GM21737 (cell line): Measurements from ENCODE around the gene SH3BP5L.
A peak's percentile ranks its signal among the peaks of the same experiment; 100 is the strongest.
"Not testable (repeated sequence)": the region's sequence is repeated elsewhere in the genome, so short reads cannot be mapped to it uniquely, and the experiment has no call there.

ENCODE experiments used
- ATAC-seq: cut with Tn5 transposase; IDR thresholded peaks from one replicate; pipeline ENCODE4 v1.9.1; 2021; ENCODE audit warnings: mild to moderate bottlenecking, moderate library complexity; ENCODE audit not compliant: unreplicated experiment

The SH3BP5L gene

GRCh38 chr1:248830718-248831017 is 5.0 kb upstream of the SH3BP5L start:
- ATAC-seq = not testable (repeated sequence)

- no peak for ATAC-seq
Observed at GRCh38 chr1:248828845-248829244, 3.1 kb upstream of the SH3BP5L start.

DNA sequence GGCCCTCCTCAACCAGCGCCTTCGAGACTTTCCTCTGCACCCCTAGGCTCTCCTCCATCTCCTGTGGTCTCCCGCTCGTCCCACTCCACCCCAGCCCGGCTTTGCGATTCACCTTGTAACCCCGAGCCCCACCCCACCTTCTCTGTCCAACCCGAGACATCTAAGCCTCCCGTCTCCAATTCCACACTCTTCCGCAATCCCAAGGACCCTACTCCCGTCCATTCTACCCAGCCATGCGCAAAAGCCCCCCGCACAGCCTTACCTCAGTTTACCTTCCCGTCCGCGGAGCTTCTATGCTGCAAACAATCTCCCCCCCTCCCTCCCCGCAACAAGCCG is 174 bp downstream of the SH3BP5L start:
- ATAC-seq = peak; percentile 2

DNA sequence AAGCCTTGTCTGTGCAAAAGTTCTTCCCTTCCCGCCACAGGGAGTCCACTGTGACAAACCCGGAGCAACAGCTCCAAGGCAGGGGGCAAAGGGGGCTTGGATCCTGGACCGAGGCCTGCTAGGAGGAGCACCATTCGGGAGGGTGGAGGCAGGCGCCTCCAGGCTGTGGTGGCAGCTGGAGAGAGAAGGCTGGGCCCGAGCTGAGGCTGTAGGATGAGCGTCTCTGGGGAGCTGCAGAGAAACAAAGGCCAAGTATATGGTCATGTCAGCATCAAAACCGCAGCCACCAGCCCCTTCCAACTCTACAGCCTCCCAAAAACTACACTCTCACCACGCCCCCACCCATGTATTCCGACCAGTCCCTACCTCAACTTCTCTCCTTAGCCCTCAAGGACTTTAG is 579 bp downstream of the SH3BP5L start:
- no peak for ATAC-seq

DNA sequence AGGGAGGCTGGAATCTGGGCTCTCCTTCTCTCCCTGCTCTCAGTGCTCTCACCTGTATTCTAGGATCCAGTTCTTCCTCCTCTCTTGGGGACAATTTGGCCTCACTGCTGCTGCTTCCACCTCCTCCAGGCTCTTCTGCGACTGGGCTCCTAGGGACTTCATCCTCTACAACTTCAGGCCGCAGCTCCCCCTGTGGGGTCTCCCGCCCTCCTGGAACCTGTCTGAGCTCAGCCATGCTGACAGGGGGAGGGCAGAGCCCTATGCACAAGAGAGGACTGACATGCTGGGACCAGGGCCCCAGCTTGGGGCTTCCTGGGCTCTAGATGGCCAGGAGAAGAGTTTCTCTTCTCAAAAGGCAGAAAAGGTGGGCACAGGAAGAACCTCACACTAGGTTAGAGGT is 1.0 kb downstream of the SH3BP5L start:
- no peak for ATAC-seq

DNA sequence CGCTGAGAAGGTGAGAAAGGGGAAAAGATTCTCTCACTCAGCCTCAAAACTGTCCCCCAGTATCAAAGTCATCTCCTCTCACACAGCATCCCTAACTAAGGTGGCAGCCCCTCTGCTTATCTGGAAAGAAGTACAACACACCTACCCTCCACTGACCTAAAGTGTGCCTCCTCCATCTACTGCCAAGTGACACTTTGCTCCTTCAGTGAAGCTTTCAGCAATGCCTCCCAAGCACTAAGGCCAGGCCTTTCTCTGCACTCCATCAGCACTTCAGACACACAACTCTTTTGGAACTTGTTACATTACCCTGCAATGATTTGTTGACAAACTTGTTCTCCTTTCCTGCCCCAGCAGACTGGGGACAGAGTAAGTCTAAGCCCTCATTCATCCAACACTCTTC is 1.4 kb downstream of the SH3BP5L start:
- no peak for ATAC-seq

DNA sequence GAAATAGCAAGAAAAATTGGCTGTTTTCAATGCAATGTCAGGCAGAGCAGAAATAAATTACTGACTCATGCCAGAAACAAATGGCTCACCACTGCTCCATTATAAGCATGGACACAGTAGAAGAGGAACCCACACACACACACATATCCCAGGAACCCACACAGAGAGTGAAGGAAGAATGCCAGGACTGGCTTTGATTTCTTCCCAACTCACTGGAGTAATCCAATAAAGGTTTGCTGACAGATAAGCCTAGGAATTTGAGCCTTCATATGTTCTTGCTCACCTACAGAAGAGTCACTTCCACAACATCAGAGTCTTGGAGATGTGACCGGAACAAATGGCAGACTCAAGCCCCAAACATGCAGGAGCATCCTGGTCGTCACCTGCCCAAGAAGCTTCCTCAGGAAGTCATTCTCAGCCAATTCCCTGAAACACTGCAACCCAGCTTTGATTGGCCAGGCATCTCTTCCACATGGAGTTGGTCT is 2.2 kb downstream of the SH3BP5L start:
- no peak for ATAC-seq

DNA sequence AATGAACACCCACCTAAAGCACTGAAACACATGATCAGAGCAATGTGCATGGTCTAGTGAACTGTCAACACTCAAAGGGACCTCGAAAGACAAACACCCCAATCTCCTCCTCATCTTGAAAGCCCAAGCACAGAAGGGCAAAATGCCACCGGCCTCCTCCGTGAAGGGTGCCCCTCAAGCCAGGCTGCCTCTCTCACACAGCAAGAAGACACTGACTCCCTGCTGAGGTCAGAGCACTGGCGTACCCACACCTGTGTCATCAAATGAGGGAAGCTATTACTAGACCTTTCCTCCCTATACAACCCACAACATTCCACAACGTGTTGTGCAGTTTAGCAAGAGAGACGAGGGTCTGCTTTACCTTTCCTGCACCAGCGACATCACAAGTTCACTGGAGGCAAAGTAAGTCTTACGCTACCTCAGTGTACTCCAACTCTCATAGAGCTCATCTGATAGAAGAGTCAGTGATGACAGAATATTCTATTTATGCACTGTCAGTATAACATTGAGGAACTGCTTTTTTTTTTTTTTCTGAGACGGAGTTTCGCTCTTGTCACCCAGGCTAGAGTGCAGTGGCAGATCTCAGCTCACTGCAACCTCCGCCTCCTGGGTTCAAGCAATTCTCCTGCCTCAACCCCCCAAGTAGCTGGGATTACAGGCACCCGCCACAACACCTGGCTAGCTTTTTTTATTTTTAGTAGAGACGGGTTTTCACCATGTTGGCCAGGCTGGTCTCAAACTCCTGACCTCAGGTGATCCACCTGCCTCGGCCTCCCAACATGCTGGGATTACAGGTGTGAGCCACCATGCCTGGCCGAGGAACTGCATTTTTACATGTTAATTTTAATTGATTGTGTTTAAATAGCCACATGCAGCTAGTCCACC is 3.3 kb downstream of the SH3BP5L start:
- ATAC-seq = no peak

DNA sequence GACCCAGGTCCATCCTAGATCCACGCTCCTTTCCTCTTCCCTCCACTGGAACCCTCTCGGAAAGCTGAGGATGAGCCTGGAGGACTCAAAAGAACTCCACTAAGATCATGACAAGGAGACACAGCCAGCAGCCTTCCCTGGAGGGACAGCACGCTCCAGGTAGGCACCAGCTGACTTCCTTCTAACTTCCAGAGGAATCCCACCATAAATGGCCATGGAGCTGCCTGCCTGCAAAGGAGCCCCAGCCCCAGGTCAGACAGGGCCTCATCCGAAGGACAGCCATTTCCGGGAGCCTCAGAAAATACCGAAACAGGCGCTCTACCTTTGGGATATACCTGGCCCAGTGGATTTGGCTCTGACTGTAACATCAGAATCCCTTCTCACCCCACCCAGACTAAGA is 4.1 kb downstream of the SH3BP5L start:
- no peak for ATAC-seq

DNA sequence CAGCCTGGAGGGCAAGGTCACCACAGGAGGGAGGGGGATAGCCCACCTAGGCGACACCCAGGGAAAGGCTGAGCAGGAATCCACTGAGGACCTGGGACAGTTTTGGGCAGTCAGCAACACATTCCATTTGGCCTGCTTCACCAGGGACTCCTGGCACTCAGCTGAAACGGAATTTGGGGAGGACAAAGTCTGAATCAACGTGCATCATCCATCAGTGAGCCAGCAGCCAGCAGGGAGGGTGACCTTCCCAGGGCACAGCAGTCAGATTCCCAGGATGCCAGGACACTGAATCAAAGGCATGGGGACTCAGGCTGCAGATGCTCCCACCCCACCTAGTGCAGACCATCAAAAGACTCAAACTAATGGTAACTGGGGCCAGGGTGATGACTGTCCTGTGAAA is 4.6 kb downstream of the SH3BP5L start:
- ATAC-seq = no peak

DNA sequence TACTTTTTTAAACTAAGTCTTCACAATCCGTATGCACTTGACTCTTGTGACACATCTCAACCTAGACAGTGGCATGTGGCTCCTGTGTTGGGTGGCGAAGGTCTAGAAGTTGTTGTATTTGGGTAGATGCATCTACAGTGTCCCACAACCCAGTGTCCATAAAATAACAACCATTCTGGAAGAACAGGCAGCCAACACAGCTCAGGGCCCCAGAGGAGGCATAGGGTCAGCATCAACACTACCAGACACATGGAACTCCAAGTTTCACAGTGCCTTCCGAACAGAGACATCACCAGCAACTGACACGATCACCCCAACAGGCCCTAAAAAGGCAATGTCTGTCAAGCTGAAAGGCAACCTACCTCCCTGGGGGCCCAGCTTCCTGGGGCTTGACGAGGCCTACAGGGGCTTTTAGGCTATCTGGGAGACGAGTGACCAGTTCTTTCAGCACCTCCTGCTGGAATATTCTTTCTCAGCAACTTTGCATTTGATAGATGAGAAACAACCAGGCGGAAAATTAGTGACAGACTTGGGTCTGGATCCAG is 5.6 kb downstream of the SH3BP5L start:
- no peak for ATAC-seq

GRCh38 chr1:248818505-248819374 is 7.0 kb downstream of the SH3BP5L start:
- ATAC-seq = no peak

- no peak for ATAC-seq
Observed at GRCh38 chr1:248817065-248817464, 8.7 kb downstream of the SH3BP5L start.

DNA sequence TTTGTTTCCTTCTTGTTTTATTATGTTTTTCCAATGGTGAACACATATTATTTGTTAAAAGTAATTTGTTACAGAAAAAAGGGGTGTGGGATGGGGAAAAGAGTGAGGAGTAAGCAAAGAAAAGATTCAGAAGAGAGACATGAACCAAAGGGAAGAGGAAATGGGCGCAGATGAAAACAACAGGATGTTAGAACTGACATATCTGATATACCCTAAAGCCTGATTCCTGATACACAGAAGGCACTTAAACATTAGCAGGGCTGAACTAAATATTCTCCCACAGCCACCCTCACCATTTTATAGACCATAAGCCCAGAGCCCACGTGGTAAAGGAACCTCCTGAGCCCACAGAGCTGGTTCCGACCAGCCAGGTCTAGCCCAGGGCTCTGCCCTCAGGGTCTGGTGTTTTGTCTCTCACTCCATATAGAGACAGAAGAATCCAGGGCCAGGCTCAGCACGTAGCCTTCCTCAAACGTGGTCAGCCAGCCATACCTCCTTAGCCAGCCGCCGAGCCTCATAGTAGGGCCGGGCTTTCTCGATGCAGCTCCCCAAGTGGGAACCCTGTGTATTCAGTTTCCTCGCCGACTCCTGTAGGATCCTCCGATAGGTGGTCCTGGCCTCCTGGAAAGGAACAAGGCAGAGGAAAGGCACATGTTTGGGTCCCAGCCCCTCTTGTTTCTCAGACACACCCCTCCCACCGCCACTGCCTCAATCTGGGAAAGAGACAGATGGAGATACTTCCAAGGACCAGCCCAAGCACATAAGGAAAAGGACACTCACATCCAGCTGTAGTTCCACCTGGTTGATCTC is 9.5 kb downstream of the SH3BP5L start:
- no peak for ATAC-seq

- ATAC-seq = no peak
Observed at GRCh38 chr1:248815407-248816034, 10.2 kb downstream of the SH3BP5L start.

- no peak for ATAC-seq
Observed at GRCh38 chr1:248814351-248814750, 11.4 kb downstream of the SH3BP5L start.

DNA sequence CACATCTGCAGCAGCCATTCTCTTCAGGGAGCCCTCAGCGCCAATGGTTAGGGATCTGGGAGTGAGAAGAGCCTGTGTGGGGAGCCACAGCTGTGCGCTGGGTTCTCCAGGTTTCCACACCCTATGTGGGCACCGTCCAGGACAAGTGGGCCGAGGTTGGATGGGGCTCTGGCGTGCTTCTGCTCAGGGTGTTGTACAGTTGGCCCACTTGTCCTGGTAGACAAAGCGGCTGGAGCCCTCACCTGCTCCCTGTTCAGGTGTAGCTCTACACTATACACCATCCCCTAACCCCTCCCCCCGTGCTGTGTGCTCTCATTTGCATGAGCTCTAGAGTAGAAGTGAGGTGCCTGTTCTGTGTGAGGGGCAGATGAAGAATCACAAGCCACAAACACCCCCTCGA is 12.2 kb downstream of the SH3BP5L start:
- ATAC-seq = no peak

- no peak for ATAC-seq
Observed at GRCh38 chr1:248812736-248813425, 12.8 kb downstream of the SH3BP5L start.

DNA sequence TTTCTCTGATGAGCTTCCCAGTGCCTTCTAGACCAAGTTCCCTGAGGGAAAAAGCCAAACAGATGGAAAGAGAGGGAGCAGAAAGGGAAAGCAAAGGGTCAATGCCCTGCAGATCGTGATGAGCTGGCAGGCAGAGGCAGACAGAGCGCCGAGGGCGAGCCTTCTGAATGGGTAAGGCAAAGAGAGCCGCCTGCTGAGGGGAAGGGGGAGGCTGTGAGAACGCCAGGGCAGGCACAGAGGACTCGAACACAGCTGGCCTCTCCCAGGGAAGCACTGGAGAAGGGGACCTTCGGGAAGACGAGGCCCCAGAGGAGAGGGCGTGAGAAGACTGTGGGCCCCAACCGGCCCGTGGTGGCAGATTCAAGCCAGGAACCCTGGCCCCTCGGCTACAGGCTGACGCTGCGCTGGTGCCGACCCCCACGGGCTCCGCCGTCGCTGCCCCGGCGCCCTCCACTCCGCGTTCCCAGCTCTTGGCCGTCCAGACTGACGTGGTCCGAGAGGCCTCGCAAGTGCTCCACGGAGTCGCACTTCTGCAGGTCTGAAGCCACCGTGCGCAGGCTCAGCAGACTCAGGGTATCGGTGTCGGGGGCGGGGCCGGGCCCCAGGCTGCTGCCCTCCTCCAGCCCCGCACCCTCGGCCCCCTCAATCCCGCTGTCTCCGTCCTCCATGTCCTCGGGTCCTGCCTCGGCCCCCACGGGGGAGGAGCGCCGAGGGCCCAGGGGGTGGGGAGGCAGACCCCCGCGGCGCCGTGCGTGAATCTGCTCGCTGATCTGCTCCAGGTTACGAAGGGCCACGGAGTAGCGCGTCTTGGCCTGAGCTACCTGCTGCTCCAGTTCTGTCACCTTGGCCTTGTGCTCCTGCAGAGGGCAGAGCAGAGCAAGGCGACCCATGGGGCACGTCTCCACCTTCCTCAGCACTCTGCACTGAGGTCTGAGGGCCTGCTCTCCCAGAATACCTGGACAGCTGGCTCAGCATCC is 13.9 kb downstream of the SH3BP5L start:
- ATAC-seq = no peak
